Glutamatergic neuron (in vitro differentiated cells): Measurements from ENCODE around the gene ACAD10. TPM values are rescaled to one million over a fixed set of nuclear protein-coding genes. Genes with fewer than 3 reads are reported as not detected.

Source experiments
- DNase-seq: peaks from one replicate; pipeline ENCODE4 v3.0.0; 2022
- H3K27ac Mint-ChIP-seq: one replicate; pipeline ENCODE4 v1.8.0; 2020; ENCODE audit warnings: mild to moderate bottlenecking, mixed read lengths, inconsistent platforms; ENCODE audit not compliant: unreplicated experiment
- H3K27me3 Mint-ChIP-seq: one replicate; pipeline ENCODE4 v1.8.0; 2020; ENCODE audit warnings: mild to moderate bottlenecking, moderate library complexity, mixed read lengths, inconsistent platforms; ENCODE audit not compliant: unreplicated experiment
- H3K36me3 Mint-ChIP-seq: one replicate; pipeline ENCODE4 v1.8.0; 2020; ENCODE audit warnings: mild to moderate bottlenecking, mixed read lengths, inconsistent platforms; ENCODE audit not compliant: unreplicated experiment
- H3K4me1 Mint-ChIP-seq: one replicate; pipeline ENCODE4 v1.8.0; 2020; ENCODE audit warnings: mild to moderate bottlenecking, low read depth, mixed read lengths, inconsistent platforms; ENCODE audit not compliant: unreplicated experiment
- H3K4me3 Mint-ChIP-seq: one replicate; pipeline ENCODE4 v1.8.0; 2020; ENCODE audit warnings: mild to moderate bottlenecking, mixed read lengths, inconsistent platforms; ENCODE audit not compliant: unreplicated experiment
- H3K9me3 Mint-ChIP-seq: one replicate; pipeline ENCODE4 v1.8.0; 2020; ENCODE audit warnings: mild to moderate bottlenecking, moderate library complexity, mixed read lengths, inconsistent platforms; ENCODE audit not compliant: unreplicated experiment
- total RNA-seq: library from RNA; stranded (reverse); fragmentation: NEBNext Ultra II Directional; extraction: Animal tissue kit (Norgen Biotek cat#: 25700); gene quantifications from one replicate; pipeline ENCODE4 v1.2.1, GENCODE V29; 2021; ENCODE audit not compliant: unreplicated experiment
- TF ChIP-seq, protein P1 (sequence below): fragments of 200-600 bp; sonication (generic); IDR thresholded peaks from one replicate; pipeline ENCODE4 v1.5.0; 2021; ENCODE audit not compliant: partially characterized antibody, unreplicated experiment

ACAD10 gene
- total RNA-seq, 1 donor from 2014 or later: 35.9 TPM

DNA sequence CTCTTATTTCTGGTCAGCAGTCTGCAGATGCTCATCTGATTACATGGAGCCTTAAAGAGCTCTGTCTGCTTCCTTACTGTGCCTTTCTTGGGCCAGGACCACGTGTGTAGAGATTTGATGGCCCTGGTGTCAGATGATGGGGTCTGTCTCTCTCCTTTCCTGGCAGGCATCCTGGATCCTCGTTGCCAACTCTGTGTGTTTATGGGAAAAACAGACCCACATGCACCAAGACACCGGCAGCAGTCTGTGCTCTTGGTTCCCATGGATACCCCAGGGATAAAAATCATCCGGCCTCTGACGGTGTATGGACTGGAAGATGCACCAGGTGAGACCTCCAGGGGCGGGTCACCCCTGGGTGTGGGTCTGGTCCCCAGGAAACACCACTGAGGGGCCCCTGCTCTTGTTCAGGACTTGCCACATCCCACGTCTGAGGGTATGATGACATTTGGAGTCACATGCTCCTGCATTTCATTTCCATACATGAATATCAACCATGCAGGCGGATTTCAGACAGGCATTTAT lies 62.4 kb downstream of the ACAD10 start:
- Mint-ChIP-seq H3K4me1 (no peaks in the 10 kb centered on the region), H3K36me3 (no peaks in the 10 kb centered on the region)

DNA sequence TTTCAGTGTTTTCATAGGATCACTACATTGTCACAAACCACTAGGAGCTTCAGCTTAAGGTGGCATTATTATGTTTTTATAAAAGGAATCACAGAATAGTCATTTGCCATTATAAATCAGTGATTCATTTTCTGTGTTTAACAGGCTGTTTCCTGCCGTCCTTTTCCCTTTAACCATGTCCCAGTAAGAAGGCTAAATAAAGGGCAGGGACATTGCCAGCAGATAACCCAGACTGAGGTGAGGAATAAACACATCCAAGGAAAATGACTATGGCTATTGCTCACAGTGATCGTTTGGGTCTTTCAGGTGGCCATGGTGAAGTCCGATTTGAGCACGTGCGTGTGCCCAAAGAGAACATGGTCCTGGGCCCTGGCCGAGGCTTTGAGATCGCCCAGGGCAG lies 63.0 kb downstream of the ACAD10 start:
- no peaks in the 10 kb centered on the region for H3K36me3 Mint-ChIP-seq

More for the DNA sequence above, 62.4 kb downstream of the ACAD10 start:
- H3K4me3 Mint-ChIP-seq: no peak overlapping the region
- TF ChIP-seq, protein P1, sequence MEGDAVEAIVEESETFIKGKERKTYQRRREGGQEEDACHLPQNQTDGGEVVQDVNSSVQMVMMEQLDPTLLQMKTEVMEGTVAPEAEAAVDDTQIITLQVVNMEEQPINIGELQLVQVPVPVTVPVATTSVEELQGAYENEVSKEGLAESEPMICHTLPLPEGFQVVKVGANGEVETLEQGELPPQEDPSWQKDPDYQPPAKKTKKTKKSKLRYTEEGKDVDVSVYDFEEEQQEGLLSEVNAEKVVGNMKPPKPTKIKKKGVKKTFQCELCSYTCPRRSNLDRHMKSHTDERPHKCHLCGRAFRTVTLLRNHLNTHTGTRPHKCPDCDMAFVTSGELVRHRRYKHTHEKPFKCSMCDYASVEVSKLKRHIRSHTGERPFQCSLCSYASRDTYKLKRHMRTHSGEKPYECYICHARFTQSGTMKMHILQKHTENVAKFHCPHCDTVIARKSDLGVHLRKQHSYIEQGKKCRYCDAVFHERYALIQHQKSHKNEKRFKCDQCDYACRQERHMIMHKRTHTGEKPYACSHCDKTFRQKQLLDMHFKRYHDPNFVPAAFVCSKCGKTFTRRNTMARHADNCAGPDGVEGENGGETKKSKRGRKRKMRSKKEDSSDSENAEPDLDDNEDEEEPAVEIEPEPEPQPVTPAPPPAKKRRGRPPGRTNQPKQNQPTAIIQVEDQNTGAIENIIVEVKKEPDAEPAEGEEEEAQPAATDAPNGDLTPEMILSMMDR: no peak
- no peaks in the 10 kb centered on the region for H3K27me3 Mint-ChIP-seq
- no peak overlapping the region for H3K27ac Mint-ChIP-seq
- DNase-seq: no peak
- no peaks in the 10 kb centered on the region for H3K9me3 Mint-ChIP-seq

DNA sequence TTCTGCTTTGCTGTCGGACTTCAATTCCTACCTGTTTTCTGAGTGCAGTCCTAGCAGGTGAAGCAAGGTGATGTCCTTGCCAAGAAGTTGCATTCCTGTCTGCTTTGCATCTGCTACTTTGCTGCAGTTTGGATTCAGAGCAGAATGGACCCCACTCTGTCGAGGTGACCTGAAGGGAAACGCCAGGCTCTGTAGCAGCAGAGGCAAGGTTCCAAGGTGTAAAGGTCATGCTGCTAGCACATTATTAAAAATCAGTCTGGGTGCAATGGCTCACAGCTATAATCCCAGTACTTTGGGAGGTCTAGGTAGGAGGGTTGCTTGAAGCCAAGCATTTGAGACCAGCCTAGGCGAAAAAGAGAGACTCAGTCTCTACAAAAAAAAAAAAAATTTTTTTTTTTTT lies 63.5 kb downstream of the ACAD10 start:
- H3K36me3 Mint-ChIP-seq: no peaks in the 10 kb centered on the region
- TF ChIP-seq, protein P1: no peak
- no peaks in the 10 kb centered on the region for H3K9me3 Mint-ChIP-seq
- no peaks in the 10 kb centered on the region for H3K4me1 Mint-ChIP-seq
- no peaks in the 10 kb centered on the region for H3K27me3 Mint-ChIP-seq
- H3K27ac Mint-ChIP-seq: no peak overlapping the region
- DNase-seq: no peak
- H3K4me3 Mint-ChIP-seq: no peak overlapping the region

More for the DNA sequence above, 63.0 kb downstream of the ACAD10 start:
- DNase-seq: no peak
- TF ChIP-seq, protein P1: no peak
- H3K27ac Mint-ChIP-seq: no peak overlapping the region
- no peak overlapping the region for H3K4me3 Mint-ChIP-seq
- no peaks in the 10 kb centered on the region for H3K27me3 Mint-ChIP-seq
- no peaks in the 10 kb centered on the region for H3K9me3 Mint-ChIP-seq
- no peaks in the 10 kb centered on the region for H3K4me1 Mint-ChIP-seq

DNA sequence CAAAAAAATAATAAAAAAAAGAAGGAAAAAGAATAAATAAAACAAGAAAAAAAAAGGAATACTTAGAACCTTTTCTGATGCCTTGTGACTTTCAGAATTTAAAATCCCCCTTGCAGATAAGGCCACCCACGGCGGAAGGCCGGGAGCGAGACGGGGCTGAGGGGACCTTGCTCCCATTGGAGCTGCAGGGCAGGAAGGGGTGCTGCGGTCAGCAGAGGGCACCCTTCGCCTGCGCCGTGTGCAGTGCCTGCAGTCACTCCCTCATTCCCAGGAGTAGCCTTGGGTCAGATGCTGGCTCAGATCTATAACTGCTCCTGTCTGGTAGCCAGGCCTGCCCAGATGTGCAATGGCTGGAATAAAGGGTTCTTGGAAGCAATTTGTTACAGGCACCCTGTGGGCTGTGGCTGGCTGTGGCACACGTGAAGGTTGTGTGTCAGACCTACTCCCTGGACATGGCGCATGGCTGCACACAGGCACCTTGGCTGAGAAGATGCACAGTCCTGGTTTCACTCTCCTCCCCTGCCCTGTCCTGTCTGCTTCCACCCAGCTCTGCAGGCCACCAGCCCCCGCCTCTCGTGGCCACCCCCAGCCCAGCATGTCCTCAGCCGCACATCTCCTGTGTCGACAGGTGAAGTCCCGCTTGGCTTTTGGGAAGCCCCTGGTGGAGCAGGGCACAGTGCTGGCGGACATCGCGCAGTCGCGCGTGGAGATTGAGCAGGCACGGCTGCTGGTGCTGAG lies 67.5 kb downstream of the ACAD10 start:
- DNase-seq: peak; percentile 79
- TF ChIP-seq, protein P1: peak; percentile 37
- no peaks in the 10 kb centered on the region for H3K9me3 Mint-ChIP-seq
- H3K27me3 Mint-ChIP-seq: no peaks in the 10 kb centered on the region
- H3K36me3 Mint-ChIP-seq: no peaks in the 10 kb centered on the region
- no peaks in the 10 kb centered on the region for H3K4me1 Mint-ChIP-seq
- no peak overlapping the region for H3K27ac Mint-ChIP-seq
- no peak overlapping the region for H3K4me3 Mint-ChIP-seq

DNA sequence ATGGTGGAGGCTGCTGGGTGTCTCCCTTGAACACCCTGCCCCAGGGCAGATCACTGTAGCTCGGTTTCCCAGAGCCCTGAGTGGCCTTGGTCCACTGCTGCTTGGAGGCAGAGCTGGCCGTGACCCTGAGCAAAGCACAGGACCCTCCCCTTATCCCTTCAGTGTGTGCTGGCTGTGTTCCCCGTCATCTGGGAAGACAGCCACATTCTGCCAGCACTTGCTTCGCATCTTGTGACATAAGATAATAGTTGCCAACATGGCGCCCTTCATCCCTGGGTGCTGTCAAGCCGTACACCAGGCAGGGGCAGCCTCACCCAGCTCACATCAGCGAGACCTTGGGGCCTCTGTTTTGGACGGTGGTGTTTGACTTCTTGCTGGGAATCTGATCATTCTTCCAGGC lies 68.8 kb downstream of the ACAD10 start:
- no peaks in the 10 kb centered on the region for H3K9me3 Mint-ChIP-seq
- H3K36me3 Mint-ChIP-seq: no peaks in the 10 kb centered on the region
- H3K27ac Mint-ChIP-seq: no peak overlapping the region
- H3K4me1 Mint-ChIP-seq: no peaks in the 10 kb centered on the region
- no peaks in the 10 kb centered on the region for H3K27me3 Mint-ChIP-seq
- H3K4me3 Mint-ChIP-seq: no peak overlapping the region
- TF ChIP-seq, protein P1: no peak
- no peak for DNase-seq
